Stimulated activated CD4-positive, alpha-beta T cell treated with anti-CD3 and anti-CD28 coated beads, TNF-alpha, amount 100 ng/mL, for 4 hours (primary cell): ENCODE results near the gene ALDH2.
"Not testable (repeated sequence)": the region's sequence is repeated elsewhere in the genome, so short reads cannot be mapped to it uniquely, and the experiment has no call there.

Source experiments
- DNase-seq, 3 experiments: peaks; one replicate each; pipeline ENCODE4 v3.0.0-alpha.2; 2020; ENCODE audit warnings: low read depth in 3 of 3

Gene ALDH2

GRCh38 chr12:111788178-111788654 is 21.5 kb downstream of the ALDH2 start:
- DNase-seq = no peak

- no peak for DNase-seq
Observed at GRCh38 chr12:111789779-111790178, 23.0 kb downstream of the ALDH2 start.

GRCh38 chr12:111791507-111791906 is 24.8 kb downstream of the ALDH2 start:
- no peak for DNase-seq

GRCh38 chr12:111792155-111792855 is 25.6 kb downstream of the ALDH2 start:
- no peak for DNase-seq

GRCh38 chr12:111792856-111793235 is 26.1 kb downstream of the ALDH2 start:
- DNase-seq = no peak

GRCh38 chr12:111798182-111798581 is 31.4 kb downstream of the ALDH2 start:
- DNase-seq = no peak

GRCh38 chr12:111799758-111800157 is 33.0 kb downstream of the ALDH2 start:
- DNase-seq = no peak

GRCh38 chr12:111803038-111803626 is 36.4 kb downstream of the ALDH2 start:
- DNase-seq = no peak

- DNase-seq = no peak
Observed at GRCh38 chr12:111803851-111804250, 37.1 kb downstream of the ALDH2 start.

- no peak for DNase-seq
Observed at GRCh38 chr12:111806304-111806703, 39.6 kb downstream of the ALDH2 start.

- DNase-seq = no peak
Observed at GRCh38 chr12:111807232-111807631, 40.5 kb downstream of the ALDH2 start.

GRCh38 chr12:111812881-111813741 is 46.4 kb downstream of the ALDH2 start:
- peak; percentile 27 to 52 (median 32) for DNase-seq

- no peak for DNase-seq
Observed at GRCh38 chr12:111816065-111816615, 49.4 kb downstream of the ALDH2 start.

GRCh38 chr12:111816898-111817297 is 50.2 kb downstream of the ALDH2 start:
- not testable (repeated sequence) for DNase-seq

- no peak for DNase-seq
Observed at GRCh38 chr12:111818340-111818739, 51.6 kb downstream of the ALDH2 start.

GRCh38 chr12:111819191-111820158 is 52.7 kb downstream of the ALDH2 start:
- no peak for DNase-seq

- not testable (repeated sequence) for DNase-seq
Observed at GRCh38 chr12:111820828-111821227, 54.1 kb downstream of the ALDH2 start.

GRCh38 chr12:111822886-111823285 is 56.2 kb downstream of the ALDH2 start:
- DNase-seq = no peak

- no peak for DNase-seq
Observed at GRCh38 chr12:111823891-111824290, 57.2 kb downstream of the ALDH2 start.

GRCh38 chr12:111824312-111824711 is 57.6 kb downstream of the ALDH2 start:
- DNase-seq = not testable (repeated sequence)

GRCh38 chr12:111825509-111825908 is 58.8 kb downstream of the ALDH2 start:
- DNase-seq = no peak
